Loucy (cell line): ENCODE measurements around the gene GPR39.

Experiments
- EZH2phosphoT487 ChIP-seq: fragments of 200-600 bp; IDR thresholded peaks from 2 replicates; pipeline ENCODE4 v1.6.1; 2018; ENCODE audit warnings: antibody characterized with exemption, mild to moderate bottlenecking, moderate library complexity, borderline replicate concordance
- TF ChIP-seq, protein P1 (sequence below): fragments of 200-600 bp; sonication (generic); conservative IDR thresholded peaks from 2 replicates; pipeline ENCODE4 v1.5.1; 2014; ENCODE audit warnings: mild to moderate bottlenecking, antibody characterized with exemption, low read length

DNA sequence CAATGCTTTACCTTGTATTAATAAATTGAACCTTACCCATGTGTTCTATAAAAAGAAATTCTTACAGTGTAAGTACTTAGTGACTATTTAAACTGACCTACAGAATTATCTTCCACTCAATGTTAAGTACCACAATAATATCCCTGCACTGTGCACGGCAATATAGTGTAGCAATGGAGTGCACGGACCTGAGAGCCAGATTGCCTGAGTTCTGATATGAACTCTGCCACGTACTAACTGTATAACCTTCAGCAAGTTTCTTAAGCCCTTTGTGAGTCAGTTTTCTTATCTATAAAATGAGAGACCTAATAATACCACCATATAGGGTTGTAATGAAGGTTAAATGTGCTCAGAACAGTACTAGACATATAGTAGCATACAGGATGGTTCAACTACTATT, 66.2 kb downstream of the GPR39 start:
- TF ChIP-seq, protein P1, sequence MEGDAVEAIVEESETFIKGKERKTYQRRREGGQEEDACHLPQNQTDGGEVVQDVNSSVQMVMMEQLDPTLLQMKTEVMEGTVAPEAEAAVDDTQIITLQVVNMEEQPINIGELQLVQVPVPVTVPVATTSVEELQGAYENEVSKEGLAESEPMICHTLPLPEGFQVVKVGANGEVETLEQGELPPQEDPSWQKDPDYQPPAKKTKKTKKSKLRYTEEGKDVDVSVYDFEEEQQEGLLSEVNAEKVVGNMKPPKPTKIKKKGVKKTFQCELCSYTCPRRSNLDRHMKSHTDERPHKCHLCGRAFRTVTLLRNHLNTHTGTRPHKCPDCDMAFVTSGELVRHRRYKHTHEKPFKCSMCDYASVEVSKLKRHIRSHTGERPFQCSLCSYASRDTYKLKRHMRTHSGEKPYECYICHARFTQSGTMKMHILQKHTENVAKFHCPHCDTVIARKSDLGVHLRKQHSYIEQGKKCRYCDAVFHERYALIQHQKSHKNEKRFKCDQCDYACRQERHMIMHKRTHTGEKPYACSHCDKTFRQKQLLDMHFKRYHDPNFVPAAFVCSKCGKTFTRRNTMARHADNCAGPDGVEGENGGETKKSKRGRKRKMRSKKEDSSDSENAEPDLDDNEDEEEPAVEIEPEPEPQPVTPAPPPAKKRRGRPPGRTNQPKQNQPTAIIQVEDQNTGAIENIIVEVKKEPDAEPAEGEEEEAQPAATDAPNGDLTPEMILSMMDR = no peak
- no peak for TF ChIP-seq EZH2phosphoT487
